Gastroesophageal sphincter (tissue), 4 donors: ENCODE results near the gene TSPAN6. TPM values are rescaled to one million over a fixed set of nuclear protein-coding genes. Genes with fewer than 3 reads are reported as not detected.

Experiments
- ATAC-seq: fragments of 150-250 bp; one replicate; pipeline ENCODE4 v1.9.1; 2016; ENCODE audit warnings: mild to moderate bottlenecking, moderate library complexity
- H3K27ac ChIP-seq, 4 donors: fragments of 200-600 bp; sonication (generic) in 3 of 4; 1 replicate in 3 of 4; 2 replicates in 1 of 4; pipeline ENCODE4 v1.5.1; 2016 to 2019
- H3K27me3 ChIP-seq: fragments of 200-600 bp; sonication (generic); one replicate; pipeline ENCODE4 v1.5.1; 2019
- H3K36me3 ChIP-seq, 2 donors: fragments of 200-600 bp; sonication (generic); one replicate each; pipeline ENCODE4 v1.5.1; 2019; ENCODE audit warnings: control low read depth in 1 of 2
- H3K4me1 ChIP-seq, 3 donors: fragments of 200-600 bp; sonication (generic); 1 replicate in 2 of 3; 2 replicates in 1 of 3; pipeline ENCODE4 v1.5.1; 2016 to 2019; ENCODE audit warnings: control low read depth in 2 of 3
- H3K4me3 ChIP-seq, 2 donors: fragments of 200-600 bp; sonication (generic); one replicate each; pipeline ENCODE4 v1.5.1; 2019; ENCODE audit warnings: mild to moderate bottlenecking in 1 of 2, moderate library complexity in 1 of 2
- H3K9me3 ChIP-seq, 3 donors: fragments of 200-600 bp; sonication (generic); one replicate each; pipeline ENCODE4 v1.5.1; 2017 to 2019; ENCODE audit warnings: control low read depth in 2 of 3
- CTCF ChIP-seq, 4 experiments: fragments of 200-600 bp in 2 of 4; fragments of 450-650 bp in 2 of 4; sonication (generic) in 1 of 4; IDR thresholded peaks; one replicate each; pipeline ENCODE4 v1.5.1; 2017 to 2019; ENCODE audit warnings: antibody characterized with exemption in 4 of 4, mild to moderate bottlenecking in 2 of 4, moderate library complexity in 2 of 4
- EP300 ChIP-seq: sonication (generic); formaldehyde crosslinking; IDR thresholded peaks from one replicate; pipeline ENCODE4 v1.6.1; 2017; ENCODE audit warnings: antibody characterized with exemption, mild to moderate bottlenecking
- POLR2A ChIP-seq, 2 donors: fragments of 450-650 bp; IDR thresholded peaks; one replicate each; pipeline ENCODE4 v1.6.1; 2017; ENCODE audit warnings: antibody characterized with exemption in 2 of 2, mild to moderate bottlenecking in 2 of 2, moderate library complexity in 1 of 2
- POLR2AphosphoS5 ChIP-seq: sonication (generic); formaldehyde crosslinking; IDR thresholded peaks from one replicate; pipeline ENCODE4 v1.6.1; 2017; ENCODE audit warnings: antibody characterized with exemption
- WGBS, 2 donors: methylation state at CpG; one replicate each; pipeline ENCODE4 v1.1.5; 2018; ENCODE audit warnings: low coverage in 1 of 2; 5-methylcytosine and 5-hydroxymethylcytosine counted together
- total RNA-seq, 4 donors: library from RNA; depleted of rRNA; stranded (reverse); fragments of >200 nt; gene quantifications; one replicate each; pipeline ENCODE4 v1.1.0, GENCODE V29; 2016

The TSPAN6 gene
- 10 to 100 TPM in 2 of 4 donors, 1 to 10 TPM in 2; 6.4 to 16.2 (median 8.5) TPM for total RNA-seq

GRCh38 chrX:100636321-100636991, at the start of gene TSPAN6:
Gene TSPAN6 (minus strand): TSS chrX:100636806. CDS start chrX:100636694, 112 bp downstream.
- peak within 1 kb of the TSS; percentile 61 to 76 (median 70) for H3K27ac ChIP-seq
- peak; percentile 94 for ATAC-seq
- TF ChIP-seq CTCF (IDR thresholded peaks at IDR 0.05) (peak; percentile 15 to 58 (median 40)), EP300 (no peak)
- H3K36me3 ChIP-seq = peaks cover 0 to 23% of the 10 kb centered on the region in 2 donors
- H3K9me3 ChIP-seq = no peaks in the 10 kb centered on the region
- WGBS, 2 donors = 0 to 30% methylated on average over 6 to 14 of the region's 51 CpGs
- H3K4me1 ChIP-seq = peaks cover 0 to 17% (median 0%) of the 10 kb centered on the region in 3 donors
- no peaks in the 10 kb centered on the region for H3K27me3 ChIP-seq
- H3K4me3 ChIP-seq = peak within 1 kb of the TSS; percentile 58 to 85

GRCh38 chrX:100685997-100686305, 49.3 kb upstream of the TSPAN6 start:
- Histone ChIP-seq H3K4me3 (no peak overlapping the region), H3K27ac (no peak overlapping the region), H3K4me1 (no peaks in the 10 kb centered on the region), H3K27me3 (no peaks in the 10 kb centered on the region), H3K9me3 (no peaks in the 10 kb centered on the region), H3K36me3 (peaks cover 0 to 38% of the 10 kb centered on the region in 2 donors)
- TF ChIP-seq CTCF (IDR thresholded peaks at IDR 0.05) (no peak), POLR2A (IDR thresholded peaks at IDR 0.05) (no peak), POLR2AphosphoS5 (no peak), EP300 (no peak)
- 0% methylated on average over 1 of the region's 1 CpG; no CpG with 5 or more reads in 1 of the 2 donors for WGBS, 2 donors
- ATAC-seq = no peak

DNA sequence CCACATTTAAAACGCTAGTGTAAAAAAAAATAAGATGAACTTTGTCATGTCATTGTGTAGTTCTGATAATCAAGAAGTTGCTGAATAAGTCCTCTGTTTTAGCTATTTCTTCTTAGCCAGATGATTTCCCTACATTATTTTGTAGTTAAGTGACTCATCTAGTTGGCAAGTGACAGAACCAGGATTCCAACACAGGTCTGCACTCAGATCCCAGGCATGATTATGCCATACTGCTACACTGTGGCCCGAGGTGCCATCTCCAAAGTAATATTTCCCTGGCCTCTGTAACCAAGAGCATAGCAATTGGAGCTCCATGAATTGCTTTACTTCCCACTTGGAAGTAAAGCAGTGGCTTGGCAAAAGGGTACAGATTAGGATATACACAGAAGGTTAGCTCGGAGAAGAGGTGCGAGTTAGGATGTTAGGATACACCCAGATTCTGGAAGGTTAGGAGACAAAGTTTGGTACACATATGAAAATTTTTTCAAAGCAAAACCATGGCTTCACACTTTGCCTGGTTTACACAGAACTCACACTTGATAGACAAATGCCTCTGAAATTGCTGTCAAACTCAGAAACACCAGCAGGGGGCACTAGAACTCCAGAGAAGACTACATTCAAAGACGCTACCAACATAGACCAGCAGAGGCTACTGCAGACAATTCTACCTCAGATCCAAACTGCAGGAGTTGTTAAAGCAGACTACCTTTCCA, 48.8 kb upstream of the TSPAN6 start:
- ATAC-seq = peak; percentile 78
- no peaks in the 10 kb centered on the region for H3K9me3 ChIP-seq
- no peak for TF ChIP-seq EP300
- no peak for TF ChIP-seq POLR2AphosphoS5
- TF ChIP-seq CTCF (IDR thresholded peaks at IDR 0.05) = peak; percentile 68 to 94 (median 88)
- no peaks in the 10 kb centered on the region for H3K4me1 ChIP-seq
- H3K36me3 ChIP-seq = peaks cover 0 to 35% of the 10 kb centered on the region in 2 donors
- 20 to 28% methylated on average over 2 to 4 of the region's 5 CpGs for WGBS, 2 donors
- H3K4me3 ChIP-seq = no peak overlapping the region
- H3K27ac ChIP-seq = peak overlapping the region in 1 of 4 donors; percentile 41
- H3K27me3 ChIP-seq = no peaks in the 10 kb centered on the region

DNA sequence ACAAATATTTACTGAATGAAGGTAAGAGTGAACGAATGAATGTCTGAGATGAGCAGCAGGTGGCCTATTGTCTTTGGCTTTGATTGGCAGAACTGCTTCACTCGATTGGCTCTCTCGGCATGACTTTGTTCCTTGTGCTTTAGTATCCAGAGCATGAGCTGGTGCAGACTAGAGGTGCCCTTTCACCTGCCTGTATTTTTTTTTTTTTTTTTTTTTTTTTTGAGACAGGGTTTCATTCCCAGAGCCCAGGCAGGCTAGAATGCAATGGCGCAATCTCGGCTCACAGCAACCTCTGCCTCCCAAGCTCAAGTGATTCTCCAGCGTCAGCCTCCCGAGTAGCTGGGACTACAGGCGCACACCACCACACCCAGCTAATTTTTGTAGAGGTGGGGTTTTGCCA, 46.3 kb upstream of the TSPAN6 start:
- WGBS, 2 donors = 94 to 100% methylated on average over 3 to 4 of the region's 8 CpGs
- peaks cover 0 to 22% of the 10 kb centered on the region in 2 donors for H3K36me3 ChIP-seq
- H3K4me3 ChIP-seq = no peak overlapping the region
- no peak overlapping the region for H3K27ac ChIP-seq
- no peaks in the 10 kb centered on the region for H3K9me3 ChIP-seq
- no peak for TF ChIP-seq EP300
- no peak for TF ChIP-seq POLR2A (IDR thresholded peaks at IDR 0.05)
- TF ChIP-seq POLR2AphosphoS5 = no peak
- no peak for TF ChIP-seq CTCF (IDR thresholded peaks at IDR 0.05)
- H3K4me1 ChIP-seq = no peaks in the 10 kb centered on the region
- H3K27me3 ChIP-seq = no peaks in the 10 kb centered on the region
- ATAC-seq = no peak

GRCh38 chrX:100681599-100681998, 45.0 kb upstream of the TSPAN6 start:
- TF ChIP-seq POLR2AphosphoS5 (no peak), EP300 (no peak), POLR2A (IDR thresholded peaks at IDR 0.05) (no peak), CTCF (IDR thresholded peaks at IDR 0.05) (no peak)
- no peak for ATAC-seq
- no peaks in the 10 kb centered on the region for H3K27me3 ChIP-seq
- no peak overlapping the region for H3K4me3 ChIP-seq
- 52 to 86% methylated on average over 3 of the region's 3 CpGs for WGBS, 2 donors
- H3K9me3 ChIP-seq = no peaks in the 10 kb centered on the region
- H3K36me3 ChIP-seq = peaks cover 0 to 10% of the 10 kb centered on the region in 2 donors
- H3K4me1 ChIP-seq = no peaks in the 10 kb centered on the region
- no peak overlapping the region for H3K27ac ChIP-seq
